ENCODE measurements around the gene SLCO1A2.

Gene SLCO1A2

GRCh38 chr12:21223930-21224329 is 110.8 kb downstream of the SLCO1A2 start:
- no peaks in the 10 kb centered on the region for H3K36me3 ChIP-seq (ENCODE audit: control insufficient read depth, low read length)
- no peaks in the 10 kb centered on the region for H3F3A ChIP-seq (ENCODE audit: control insufficient read depth, insufficient read depth)
- TF ChIP-seq CTCF (IDR thresholded peaks at IDR 0.05; ENCODE audit: low read depth, low read length, poor library complexity, severe bottlenecking) (no peak), EZH2phosphoT487 (IDR thresholded peaks at IDR 0.05; ENCODE audit: borderline replicate concordance, low read length) (no peak)
- H3K4me3 ChIP-seq (ENCODE audit: low read length) = no peak overlapping the region
- H3K9me3 ChIP-seq (ENCODE audit: control insufficient read depth, insufficient read depth, low read length) = no peaks in the 10 kb centered on the region
- H3K4me2 ChIP-seq (ENCODE audit: low read length) = no peak overlapping the region
- H3K79me2 ChIP-seq (ENCODE audit: control insufficient read depth, low read length) = no peaks in the 10 kb centered on the region
- H3K9me2 ChIP-seq (replicated peaks; ENCODE audit: control insufficient read depth, low read length) = no peaks in the 10 kb centered on the region
- H3K27me3 ChIP-seq (ENCODE audit: control insufficient read depth, low read length) = no peaks in the 10 kb centered on the region
- no peaks in the 10 kb centered on the region for H4K20me1 ChIP-seq (ENCODE audit: control insufficient read depth, insufficient read depth, low read depth, low read length)
- H3K27ac ChIP-seq (ENCODE audit: low read depth, low read length) = no peak overlapping the region
- H3K4me1 ChIP-seq (ENCODE audit: control insufficient read depth, low read length) = peaks cover 5% of the 10 kb centered on the region

- no peaks in the 10 kb centered on the region for H4K20me1 ChIP-seq (ENCODE audit: control insufficient read depth, insufficient read depth, low read depth, low read length)
- H3K9me2 ChIP-seq (replicated peaks; ENCODE audit: control insufficient read depth, low read length) = no peaks in the 10 kb centered on the region
- no peaks in the 10 kb centered on the region for H3K79me2 ChIP-seq (ENCODE audit: control insufficient read depth, low read length)
- H3F3A ChIP-seq (ENCODE audit: control insufficient read depth, insufficient read depth) = no peaks in the 10 kb centered on the region
- TF ChIP-seq CTCF (IDR thresholded peaks at IDR 0.05; ENCODE audit: low read depth, low read length, poor library complexity, severe bottlenecking) (no peak), EZH2phosphoT487 (IDR thresholded peaks at IDR 0.05; ENCODE audit: borderline replicate concordance, low read length) (no peak)
- H3K4me3 ChIP-seq (ENCODE audit: low read length) = no peak overlapping the region
- H3K27ac ChIP-seq (ENCODE audit: low read depth, low read length) = no peak overlapping the region
- no peaks in the 10 kb centered on the region for H3K36me3 ChIP-seq (ENCODE audit: control insufficient read depth, low read length)
- H3K4me2 ChIP-seq (ENCODE audit: low read length) = no peak overlapping the region; the same call in 1 of the 2 replicates
- H3K9me3 ChIP-seq (ENCODE audit: control insufficient read depth, insufficient read depth, low read length) = no peaks in the 10 kb centered on the region
- H3K4me1 ChIP-seq (ENCODE audit: control insufficient read depth, low read length) = peaks cover 5% of the 10 kb centered on the region
- no peaks in the 10 kb centered on the region for H3K27me3 ChIP-seq (ENCODE audit: control insufficient read depth, low read length)
Observed at GRCh38 chr12:21221778-21222177, 112.9 kb downstream of the SLCO1A2 start.

- H3K27ac ChIP-seq (ENCODE audit: low read depth, low read length) = no peak overlapping the region
- H3K9me3 ChIP-seq (ENCODE audit: control insufficient read depth, insufficient read depth, low read length) = no peaks in the 10 kb centered on the region
- H3F3A ChIP-seq (ENCODE audit: control insufficient read depth, insufficient read depth) = no peaks in the 10 kb centered on the region
- H3K27me3 ChIP-seq (ENCODE audit: control insufficient read depth, low read length) = no peaks in the 10 kb centered on the region
- H3K9me2 ChIP-seq (replicated peaks; ENCODE audit: control insufficient read depth, low read length) = no peaks in the 10 kb centered on the region
- H3K4me3 ChIP-seq (ENCODE audit: low read length) = no peak overlapping the region
- H3K4me1 ChIP-seq (ENCODE audit: control insufficient read depth, low read length) = peaks cover 5% of the 10 kb centered on the region
- no peak for TF ChIP-seq EZH2phosphoT487 (IDR thresholded peaks at IDR 0.05; ENCODE audit: borderline replicate concordance, low read length)
- TF ChIP-seq CTCF (IDR thresholded peaks at IDR 0.05; ENCODE audit: low read depth, low read length, poor library complexity, severe bottlenecking) = no peak
- H3K4me2 ChIP-seq (ENCODE audit: low read length) = no peak overlapping the region
- no peaks in the 10 kb centered on the region for H3K79me2 ChIP-seq (ENCODE audit: control insufficient read depth, low read length)
- H3K36me3 ChIP-seq (ENCODE audit: control insufficient read depth, low read length) = no peaks in the 10 kb centered on the region
- no peaks in the 10 kb centered on the region for H4K20me1 ChIP-seq (ENCODE audit: control insufficient read depth, insufficient read depth, low read depth, low read length)
Observed at GRCh38 chr12:21221072-21221471, 113.6 kb downstream of the SLCO1A2 start.

- H3K4me3 ChIP-seq (ENCODE audit: low read length) = no peak overlapping the region
- no peak for TF ChIP-seq CTCF (IDR thresholded peaks at IDR 0.05; ENCODE audit: low read depth, low read length, poor library complexity, severe bottlenecking)
- no peak for TF ChIP-seq EZH2phosphoT487 (IDR thresholded peaks at IDR 0.05; ENCODE audit: borderline replicate concordance, low read length)
Observed at GRCh38 chr12:21220266-21220665, 114.5 kb downstream of the SLCO1A2 start.

More at GRCh38 chr12:21220266-21220665, 114.5 kb downstream of the SLCO1A2 start:
- H3K4me2 ChIP-seq (ENCODE audit: low read length) = no peak overlapping the region
- H3K4me1 ChIP-seq (ENCODE audit: control insufficient read depth, low read length) = peaks cover 5% of the 10 kb centered on the region
- H3K27ac ChIP-seq (ENCODE audit: low read depth, low read length) = no peak overlapping the region
- no peaks in the 10 kb centered on the region for H3K9me2 ChIP-seq (replicated peaks; ENCODE audit: control insufficient read depth, low read length)
- no peaks in the 10 kb centered on the region for H3F3A ChIP-seq (ENCODE audit: control insufficient read depth, insufficient read depth)
- H3K36me3 ChIP-seq (ENCODE audit: control insufficient read depth, low read length) = no peaks in the 10 kb centered on the region
- H3K27me3 ChIP-seq (ENCODE audit: control insufficient read depth, low read length) = no peaks in the 10 kb centered on the region
- H3K9me3 ChIP-seq (ENCODE audit: control insufficient read depth, insufficient read depth, low read length) = no peaks in the 10 kb centered on the region
- H3K79me2 ChIP-seq (ENCODE audit: control insufficient read depth, low read length) = no peaks in the 10 kb centered on the region
- no peaks in the 10 kb centered on the region for H4K20me1 ChIP-seq (ENCODE audit: control insufficient read depth, insufficient read depth, low read depth, low read length)
